ELR (cell line): ENCODE measurements around the gene SRPRB.

Experiments
- DNase-seq: peaks from one replicate; pipeline ENCODE4 v3.0.0-alpha.2; 2015; ENCODE audit warnings: low read depth

SRPRB gene, protein sequence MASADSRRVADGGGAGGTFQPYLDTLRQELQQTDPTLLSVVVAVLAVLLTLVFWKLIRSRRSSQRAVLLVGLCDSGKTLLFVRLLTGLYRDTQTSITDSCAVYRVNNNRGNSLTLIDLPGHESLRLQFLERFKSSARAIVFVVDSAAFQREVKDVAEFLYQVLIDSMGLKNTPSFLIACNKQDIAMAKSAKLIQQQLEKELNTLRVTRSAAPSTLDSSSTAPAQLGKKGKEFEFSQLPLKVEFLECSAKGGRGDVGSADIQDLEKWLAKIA

DNA sequence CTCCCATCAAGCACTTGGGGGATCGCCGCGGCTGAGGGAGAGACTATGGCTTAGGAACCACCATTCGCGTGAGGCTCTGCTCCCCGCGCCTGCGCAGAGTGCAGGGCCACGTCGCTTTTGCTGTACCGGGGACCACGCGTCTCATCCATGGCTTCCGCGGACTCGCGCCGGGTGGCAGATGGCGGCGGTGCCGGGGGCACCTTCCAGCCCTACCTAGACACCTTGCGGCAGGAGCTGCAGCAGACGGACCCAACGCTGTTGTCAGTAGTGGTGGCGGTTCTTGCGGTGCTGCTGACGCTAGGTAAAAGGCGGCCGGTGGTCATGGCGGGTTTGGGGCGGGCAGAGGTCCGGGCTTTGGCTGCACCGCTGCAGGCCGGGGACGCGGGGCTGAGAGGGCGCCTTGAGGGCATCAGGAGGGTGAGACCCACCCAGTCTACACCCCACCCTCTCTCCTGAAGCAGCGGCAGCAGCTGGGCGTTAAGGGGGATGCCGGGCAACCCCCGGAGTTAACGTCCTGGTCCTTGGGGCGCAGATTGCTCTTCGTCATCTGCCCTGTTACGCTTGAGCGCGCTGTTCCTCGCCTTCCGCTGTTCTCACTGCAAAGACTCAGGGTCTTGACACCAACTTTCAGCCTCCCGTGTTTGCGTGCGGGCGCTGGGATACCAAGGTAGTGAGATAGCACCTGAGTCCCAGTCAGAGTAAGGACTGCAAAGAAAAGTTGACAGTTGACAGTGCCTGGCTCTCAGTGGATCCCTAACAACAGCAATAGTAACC, at the start of gene SRPRB:
SRPRB (plus strand) TSS at position 114 of the 774 bp plus-strand sequence; CDS start at position 148, 34 bp downstream.
- peak; percentile 95 for DNase-seq

DNA sequence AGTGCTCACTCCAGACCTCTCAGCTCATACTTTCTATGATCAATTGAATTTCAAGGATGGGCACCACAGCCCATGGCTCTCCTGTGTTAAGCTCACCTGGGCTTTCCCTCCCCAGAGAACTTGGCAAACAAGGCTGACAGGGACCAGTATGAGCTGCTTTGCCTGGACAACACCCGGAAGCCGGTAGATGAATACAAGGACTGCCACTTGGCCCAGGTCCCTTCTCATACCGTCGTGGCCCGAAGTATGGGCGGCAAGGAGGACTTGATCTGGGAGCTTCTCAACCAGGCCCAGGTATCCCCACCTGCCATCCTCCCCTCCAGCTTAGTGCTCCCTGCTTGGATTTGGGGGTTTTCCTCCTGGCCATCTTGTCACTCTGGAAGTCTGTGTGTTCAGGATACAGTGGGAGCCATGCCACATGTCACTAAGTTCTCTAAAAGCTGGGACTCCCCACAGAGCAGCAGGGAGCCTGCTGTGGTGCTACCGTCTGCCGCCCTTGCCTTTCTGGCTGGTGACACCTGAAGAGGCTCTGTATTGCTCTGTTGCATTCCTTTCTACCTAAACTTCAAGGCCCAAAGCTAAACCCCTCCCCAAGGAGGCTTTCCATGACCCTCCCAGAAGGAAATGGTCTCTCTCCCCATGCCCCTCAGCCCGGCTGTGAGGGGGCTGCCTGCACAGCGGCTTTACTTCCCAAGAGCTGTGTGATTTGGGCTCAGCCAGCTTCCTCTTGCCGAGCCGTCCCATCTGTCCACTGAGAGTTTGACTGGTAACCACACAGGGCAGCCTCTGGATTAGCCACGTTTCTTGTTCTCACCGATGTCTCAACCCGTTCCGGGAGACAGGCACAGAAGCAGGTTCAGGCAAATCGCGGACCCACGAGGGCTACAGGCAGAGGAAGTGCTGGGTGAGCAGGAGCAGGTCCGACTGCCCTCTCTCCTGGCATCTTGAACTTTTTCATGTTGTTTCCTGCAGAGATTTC, 48.6 kb upstream of the SRPRB start:
- DNase-seq = no peak

DNA sequence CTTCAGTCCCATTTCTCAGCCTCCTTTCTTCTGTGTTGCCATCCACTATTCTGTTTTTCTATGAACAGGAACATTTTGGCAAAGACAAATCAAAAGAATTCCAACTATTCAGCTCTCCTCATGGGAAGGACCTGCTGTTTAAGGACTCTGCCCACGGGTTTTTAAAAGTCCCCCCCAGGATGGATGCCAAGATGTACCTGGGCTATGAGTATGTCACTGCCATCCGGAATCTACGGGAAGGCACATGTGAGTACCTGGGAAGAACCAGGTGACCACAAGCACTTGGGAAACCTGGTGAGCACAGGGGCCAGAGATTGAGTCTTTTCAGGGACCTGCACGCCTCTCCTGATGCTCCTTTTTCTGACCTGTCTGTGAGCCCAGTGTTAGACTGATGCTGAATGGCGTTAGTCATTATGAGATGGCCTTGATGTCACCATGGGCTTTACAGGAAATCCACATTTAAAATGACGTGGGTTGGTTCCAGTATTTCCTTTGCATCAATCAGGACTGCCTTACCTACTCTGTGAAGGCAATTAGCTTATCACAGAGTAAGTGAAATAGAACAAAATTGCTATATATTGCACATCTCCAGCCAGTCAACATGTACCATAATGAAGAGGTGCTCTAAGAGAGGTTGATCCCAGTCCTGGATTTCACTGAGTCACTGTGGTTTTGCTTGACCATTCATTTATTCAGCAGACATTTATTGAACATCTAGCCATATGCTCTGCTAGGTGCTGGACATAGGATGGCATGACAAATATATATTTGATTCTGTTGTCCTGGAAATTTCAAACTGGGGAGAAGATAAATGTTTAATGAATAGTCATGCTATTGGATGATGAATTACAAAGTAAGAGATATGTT, 47.7 kb upstream of the SRPRB start:
- DNase-seq = no peak

DNA sequence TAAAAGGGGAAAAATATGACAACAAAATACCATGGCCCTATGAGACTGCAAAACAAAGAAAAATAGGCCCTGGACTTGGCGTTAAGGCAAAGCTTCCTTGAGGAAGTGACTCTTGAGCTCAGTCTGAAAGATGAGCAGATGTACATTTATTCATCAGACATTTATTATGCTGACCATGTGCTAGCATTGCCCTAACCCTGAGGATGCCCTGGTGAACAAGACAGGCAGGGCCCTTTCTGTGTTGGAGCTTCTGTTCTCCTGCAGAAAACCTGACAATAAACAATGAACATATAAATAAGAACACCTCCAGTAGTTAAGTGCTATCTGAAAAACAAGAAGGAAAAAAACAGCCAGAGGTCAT, 47.1 kb upstream of the SRPRB start:
- DNase-seq = no peak

DNA sequence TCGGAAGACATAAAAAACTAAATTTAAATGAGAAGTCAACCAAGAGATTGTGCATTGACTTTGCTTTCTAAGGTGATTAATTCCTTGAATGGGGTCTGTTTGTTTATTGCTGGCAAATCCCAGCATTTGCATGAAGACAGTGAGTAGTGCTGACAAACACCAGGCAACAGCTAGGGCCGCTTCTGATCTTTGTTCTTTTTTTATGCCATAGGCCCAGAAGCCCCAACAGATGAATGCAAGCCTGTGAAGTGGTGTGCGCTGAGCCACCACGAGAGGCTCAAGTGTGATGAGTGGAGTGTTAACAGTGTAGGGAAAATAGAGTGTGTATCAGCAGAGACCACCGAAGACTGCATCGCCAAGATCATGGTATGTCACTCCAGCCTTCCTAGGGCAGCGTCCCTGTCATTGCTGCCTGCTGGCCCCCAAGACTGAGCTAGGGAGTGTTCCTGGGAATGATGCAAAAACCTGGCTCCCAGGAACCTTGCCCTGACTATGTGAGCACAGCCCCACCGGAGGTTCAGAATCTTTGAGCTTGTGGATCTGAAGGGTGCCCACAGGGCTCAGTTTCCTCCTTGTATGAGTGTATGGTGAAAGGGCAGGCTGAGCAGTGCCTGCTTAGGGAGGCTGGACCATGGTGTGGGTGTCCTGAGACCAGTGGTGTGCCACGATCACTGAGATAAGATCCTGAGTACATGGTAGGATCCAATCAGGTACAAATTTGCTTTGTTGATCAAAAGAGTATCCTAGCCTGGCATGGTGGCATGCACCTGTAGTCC, 46.5 kb upstream of the SRPRB start:
- no peak for DNase-seq

DNA sequence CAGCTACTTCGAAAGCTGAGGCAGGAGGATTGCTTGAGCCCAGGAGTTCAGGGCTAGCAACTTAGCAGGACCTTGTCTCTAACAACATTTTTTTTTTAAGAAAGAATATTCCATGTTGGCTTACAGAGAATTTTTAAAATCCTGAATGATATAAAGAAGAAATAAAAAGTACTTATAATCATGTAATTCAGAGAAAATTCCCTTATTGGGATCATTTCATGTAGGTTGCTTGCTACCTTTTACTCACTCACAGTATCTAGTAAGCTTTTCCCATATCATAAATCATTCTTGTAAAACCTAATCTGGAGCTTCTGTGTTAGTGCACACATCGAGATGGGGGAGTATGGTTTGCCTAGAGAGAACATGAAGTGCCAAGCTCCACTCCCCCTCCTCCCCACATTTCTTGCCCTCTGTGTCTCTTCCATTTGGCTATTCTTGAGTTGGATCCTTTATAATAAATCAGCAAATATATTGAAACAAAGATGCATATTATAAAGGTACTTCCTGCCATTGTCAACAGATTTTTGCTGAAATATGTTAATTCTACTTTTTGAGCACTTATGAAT, 45.8 kb upstream of the SRPRB start:
- no peak for DNase-seq

DNA sequence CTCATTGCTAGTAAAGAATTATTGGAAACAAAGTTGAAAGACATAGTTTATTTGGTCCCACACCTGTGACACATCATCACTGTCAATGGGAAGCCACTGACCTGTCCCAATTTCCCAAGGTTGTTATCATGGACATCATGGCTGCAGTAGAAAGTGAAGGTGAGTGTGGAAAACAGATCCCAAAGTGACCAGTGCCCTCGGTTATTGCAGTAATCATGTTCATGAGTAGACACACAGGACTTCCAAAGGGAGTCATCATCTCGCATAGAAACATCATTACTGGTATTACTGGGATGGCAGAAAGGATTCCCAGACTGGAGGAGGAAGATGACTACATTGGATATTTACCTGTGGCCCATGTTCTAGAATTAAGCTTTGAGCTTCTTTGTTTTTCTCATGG, 44.7 kb upstream of the SRPRB start:
- DNase-seq = no peak

DNA sequence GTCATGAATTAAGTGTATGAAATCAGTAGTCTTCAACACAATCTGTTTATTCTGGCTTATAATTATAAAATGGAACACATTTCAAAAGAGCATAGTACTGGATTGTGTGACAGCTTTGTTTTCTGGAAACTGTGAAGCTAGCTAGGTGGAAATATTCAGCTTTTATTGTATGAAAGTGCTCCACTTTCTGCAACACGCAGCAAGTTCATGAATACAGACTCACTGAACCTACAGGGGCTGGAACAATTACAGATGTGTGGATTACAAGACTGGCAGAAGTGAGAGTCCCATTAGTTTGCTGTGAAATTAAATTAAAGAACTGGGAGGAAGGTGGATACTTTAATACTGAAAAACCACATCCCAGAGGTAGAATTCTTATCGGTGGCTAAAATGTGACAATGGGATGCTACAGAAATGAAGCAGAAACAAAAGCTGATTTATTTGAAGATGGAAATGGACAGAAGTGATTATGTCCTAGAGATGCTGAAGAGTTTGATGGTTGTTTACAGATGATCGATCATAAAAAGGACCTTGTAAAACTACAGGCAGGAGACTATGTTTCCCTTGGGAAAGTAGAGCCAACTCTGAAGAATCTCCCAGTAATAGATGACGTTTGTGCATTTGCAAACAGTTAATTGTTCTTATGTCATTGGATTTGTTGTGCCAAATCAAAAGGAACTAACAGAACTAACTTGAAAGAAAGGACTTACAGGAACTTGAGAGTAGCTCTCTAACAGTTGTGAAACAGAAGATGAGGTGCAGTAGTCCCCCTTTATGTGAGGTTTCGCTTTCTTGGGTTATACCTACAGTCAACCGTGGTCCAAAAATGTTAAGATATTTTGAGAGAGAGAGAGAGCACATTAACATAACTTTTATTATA, 43.8 kb upstream of the SRPRB start:
- no peak for DNase-seq

DNA sequence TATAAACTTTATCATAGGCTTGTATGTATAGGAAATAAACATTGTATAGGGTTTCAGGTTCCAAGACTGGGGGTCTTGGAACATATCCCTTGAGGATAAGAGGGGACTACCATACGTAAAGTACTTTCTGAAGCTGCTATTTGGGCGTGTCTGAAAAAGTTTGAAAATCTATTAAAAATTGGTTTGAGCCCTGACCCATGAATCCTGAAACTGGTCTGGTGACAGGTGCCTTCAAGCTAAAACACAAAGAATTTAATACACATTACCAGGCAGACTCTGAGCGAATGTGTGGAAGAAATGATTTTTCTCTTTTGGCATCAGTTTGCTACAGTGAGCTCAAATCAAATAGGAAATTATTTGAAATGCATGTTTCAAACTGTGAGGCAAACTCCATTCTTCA, 43.1 kb upstream of the SRPRB start:
- DNase-seq = no peak

DNA sequence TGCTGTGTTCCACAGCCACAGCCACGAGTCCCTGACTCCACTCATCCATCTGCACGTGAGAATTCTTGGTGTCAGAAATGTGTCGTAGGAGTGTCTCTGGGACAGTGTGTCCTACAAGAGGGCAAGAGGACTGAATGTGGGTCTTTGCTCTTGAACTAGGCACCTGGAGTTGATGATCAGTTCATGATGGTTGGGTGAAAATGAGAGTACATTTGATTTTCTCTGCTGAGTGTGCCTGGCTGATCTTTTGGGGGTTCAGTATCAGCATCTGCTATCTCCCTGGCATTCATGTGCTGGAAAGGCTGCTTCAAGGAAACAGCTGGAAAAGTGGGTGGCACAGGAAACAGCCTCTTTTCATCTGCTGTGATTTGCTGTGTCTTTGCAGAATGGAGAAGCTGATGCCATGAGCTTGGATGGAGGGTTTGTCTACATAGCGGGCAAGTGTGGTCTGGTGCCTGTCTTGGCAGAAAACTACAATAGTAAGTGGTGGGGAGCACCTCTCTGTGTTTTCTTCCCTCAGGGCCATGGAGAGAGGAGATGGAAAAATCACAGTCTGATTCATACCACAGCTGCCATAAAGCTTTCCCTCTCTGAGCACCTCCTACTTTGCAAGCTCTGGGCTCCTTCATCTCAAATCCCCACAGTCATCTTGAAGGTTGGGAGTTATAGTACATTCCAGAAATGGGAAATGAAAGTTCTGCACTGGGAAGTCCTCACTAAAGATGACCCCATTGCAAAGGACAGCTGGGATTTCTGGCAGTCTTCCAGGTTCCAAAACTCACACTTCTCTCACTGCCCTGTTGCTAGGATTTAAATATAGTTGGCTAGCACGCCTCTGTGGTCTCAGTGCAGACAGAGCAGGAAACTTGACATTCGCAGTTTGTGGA, 41.6 kb upstream of the SRPRB start:
- no peak for DNase-seq

DNA sequence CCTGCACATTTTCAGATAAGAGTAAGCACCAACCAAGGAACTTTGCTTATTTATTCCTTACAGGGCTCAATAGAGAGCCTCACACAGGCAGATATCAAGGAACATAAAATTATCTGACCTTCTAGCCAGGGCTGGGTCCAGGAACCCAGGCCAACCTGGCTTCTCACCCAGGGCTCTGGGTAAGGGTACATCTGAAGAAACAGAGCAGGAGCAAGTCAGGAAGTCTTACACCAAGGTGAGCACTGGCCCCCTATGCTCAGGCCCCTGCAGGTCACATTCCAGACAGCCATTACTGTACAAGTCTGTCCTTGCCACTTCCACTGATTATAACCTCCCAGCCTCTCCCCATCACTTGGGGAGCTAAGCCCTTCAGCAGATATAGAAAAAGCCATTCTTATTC, 40.4 kb upstream of the SRPRB start:
- no peak for DNase-seq

DNA sequence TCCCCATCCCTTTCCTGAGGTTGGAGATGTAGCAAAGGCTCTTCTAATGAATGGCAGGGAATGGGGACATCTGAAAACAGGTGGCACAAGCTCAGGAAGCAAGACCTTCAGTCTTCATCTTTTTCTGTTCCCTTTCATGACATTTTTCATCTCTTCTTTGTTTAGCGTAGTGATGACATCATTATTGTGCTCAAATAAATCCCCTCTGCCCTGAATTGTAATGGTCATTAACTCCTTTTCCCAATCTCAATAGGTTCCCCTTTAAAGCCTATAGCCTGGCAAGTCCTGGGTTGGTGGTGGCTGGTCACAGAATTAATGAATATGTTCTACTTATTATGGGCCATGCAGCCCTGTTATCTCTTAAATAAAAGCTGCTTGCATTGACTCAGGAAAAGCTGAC, 38.0 kb upstream of the SRPRB start:
- DNase-seq = no peak

DNA sequence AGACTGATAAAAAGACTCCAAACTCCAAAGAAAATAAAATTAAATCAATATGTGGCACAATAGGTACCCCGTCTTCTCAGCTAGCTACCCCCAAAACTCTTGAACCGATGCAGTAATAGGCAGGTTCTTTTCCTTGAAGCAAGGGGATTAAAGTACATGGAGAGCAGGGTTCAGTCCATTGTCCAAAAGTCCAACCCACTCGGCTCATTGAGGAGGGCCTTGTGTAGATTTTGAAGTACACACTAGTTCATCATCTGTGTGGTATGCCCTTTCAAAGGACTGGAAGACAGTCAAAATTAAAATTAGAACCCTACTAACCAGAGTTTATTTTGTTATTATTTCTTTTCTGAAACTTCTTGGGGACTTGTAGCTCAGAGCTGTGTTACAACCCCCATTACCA, 36.1 kb upstream of the SRPRB start:
- DNase-seq = no peak

DNA sequence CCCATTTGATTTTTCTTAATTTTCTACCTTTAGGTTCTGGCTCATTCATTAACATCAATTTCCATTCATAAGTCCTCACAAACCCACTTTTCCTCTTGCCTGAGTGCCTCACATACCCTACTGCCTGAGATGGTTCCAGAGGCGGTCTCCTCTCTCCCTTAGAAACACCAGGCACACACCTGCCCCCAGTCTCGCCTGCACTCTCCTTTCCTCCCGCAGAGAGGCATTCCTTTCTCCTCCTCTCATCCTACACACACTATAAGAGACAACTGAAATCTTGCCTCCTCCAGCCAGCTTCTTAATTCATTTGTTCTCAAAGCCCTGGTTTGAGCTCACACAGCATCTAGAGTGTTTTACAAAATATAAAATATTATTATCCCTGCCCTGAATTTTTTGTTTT, 31.9 kb upstream of the SRPRB start:
- DNase-seq = no peak

DNA sequence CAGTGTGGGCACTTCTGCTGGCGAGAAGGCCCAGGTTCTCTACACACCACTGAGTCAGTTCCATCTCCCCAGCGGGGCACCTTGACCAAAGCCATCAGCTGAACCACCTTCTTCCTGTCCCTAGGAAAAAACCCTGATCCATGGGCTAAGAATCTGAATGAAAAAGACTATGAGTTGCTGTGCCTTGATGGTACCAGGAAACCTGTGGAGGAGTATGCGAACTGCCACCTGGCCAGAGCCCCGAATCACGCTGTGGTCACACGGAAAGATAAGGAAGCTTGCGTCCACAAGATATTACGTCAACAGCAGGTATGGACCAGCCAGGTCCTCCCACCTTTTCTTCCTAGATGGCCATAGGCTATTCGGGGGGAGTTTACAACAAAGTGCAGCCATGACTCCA, 30.3 kb upstream of the SRPRB start:
- no peak for DNase-seq

DNA sequence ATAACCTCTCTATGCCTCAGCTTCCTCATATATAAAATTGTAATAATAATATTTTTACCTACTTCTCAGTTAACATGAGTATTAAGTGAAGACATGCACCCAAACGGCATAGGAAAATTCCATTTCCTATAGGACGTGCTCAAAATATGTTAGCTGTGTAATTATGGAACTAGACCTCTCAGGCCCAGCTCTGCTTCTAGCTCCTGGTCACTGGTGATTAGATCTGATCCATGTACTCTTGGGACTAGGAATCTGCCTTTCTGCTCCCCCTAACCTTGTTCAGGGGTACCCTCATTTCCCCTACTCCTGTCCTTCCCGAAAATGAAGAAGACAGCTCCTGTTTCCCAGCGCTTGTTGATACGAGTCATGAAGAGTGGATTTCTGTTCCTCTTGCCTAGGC, 29.8 kb upstream of the SRPRB start:
- DNase-seq = no peak

DNA sequence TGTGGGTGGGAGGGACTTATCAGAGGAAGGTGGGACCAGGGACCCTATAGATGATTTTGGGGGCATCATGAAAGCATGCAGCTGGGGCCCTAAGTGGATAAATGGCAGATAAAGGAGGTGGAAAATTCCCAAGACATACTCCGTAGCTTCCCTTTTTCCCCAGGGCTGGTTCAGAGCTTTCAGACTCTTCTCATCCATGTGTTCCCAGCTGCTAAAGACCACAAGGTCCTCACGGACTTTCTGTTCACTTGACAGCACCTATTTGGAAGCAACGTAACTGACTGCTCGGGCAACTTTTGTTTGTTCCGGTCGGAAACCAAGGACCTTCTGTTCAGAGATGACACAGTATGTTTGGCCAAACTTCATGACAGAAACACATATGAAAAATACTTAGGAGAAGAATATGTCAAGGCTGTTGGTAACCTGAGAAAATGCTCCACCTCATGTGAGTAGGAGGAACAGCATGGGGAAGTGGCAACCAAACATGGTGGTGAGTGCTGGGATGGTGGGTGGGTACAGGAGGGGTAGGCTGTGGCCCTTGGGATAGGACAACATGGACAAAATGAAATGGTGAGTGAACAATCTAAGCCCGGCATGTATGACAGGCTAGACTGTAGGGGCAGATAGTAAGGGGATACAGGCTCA, 28.7 kb upstream of the SRPRB start:
- no peak for DNase-seq
